HG03280 (cell line): ENCODE data around the gene MMP8.
"Not testable (repeated sequence)": the region's sequence is repeated elsewhere in the genome, so short reads cannot be mapped to it uniquely, and the experiment has no call there.

Source experiments
- ATAC-seq: cut with Tn5 transposase; IDR thresholded peaks from one replicate; pipeline ENCODE4 v1.9.1; 2021; ENCODE audit warnings: mild to moderate bottlenecking, moderate library complexity; ENCODE audit not compliant: unreplicated experiment

The MMP8 gene, protein sequence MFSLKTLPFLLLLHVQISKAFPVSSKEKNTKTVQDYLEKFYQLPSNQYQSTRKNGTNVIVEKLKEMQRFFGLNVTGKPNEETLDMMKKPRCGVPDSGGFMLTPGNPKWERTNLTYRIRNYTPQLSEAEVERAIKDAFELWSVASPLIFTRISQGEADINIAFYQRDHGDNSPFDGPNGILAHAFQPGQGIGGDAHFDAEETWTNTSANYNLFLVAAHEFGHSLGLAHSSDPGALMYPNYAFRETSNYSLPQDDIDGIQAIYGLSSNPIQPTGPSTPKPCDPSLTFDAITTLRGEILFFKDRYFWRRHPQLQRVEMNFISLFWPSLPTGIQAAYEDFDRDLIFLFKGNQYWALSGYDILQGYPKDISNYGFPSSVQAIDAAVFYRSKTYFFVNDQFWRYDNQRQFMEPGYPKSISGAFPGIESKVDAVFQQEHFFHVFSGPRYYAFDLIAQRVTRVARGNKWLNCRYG

DNA sequence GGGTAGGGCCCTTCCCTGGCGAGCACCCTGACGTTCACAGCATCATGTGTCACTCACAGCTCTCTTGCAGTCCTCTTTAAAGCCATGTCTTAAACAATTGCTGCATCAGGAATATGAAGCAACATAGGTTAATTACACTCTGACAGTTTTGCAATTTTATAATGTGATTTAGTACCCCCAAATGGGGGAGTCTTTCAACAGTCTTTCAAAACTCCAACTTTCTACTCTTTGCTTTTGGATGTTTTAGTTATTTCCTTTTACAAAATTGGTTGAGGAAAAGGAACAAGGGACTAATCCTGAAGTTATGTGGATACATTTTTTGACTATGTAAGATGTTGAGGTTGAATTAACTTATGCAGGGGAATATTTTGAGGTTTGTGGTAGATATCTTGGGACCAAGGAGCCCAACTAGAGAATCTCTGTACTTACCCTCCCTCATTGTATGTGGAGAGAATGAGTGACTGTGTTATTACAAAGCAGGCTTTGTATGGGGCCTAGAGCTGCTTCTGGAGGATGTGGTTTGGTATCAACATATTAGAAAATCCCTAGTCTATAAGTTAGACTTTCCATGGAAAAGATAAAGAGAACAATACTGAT lies at the start of gene MMP8:
MMP8 (minus strand) TSS at position 51 of the 597 bp plus-strand sequence. CDS start 99 bp downstream, outside the sequence.
- no peak for ATAC-seq

DNA sequence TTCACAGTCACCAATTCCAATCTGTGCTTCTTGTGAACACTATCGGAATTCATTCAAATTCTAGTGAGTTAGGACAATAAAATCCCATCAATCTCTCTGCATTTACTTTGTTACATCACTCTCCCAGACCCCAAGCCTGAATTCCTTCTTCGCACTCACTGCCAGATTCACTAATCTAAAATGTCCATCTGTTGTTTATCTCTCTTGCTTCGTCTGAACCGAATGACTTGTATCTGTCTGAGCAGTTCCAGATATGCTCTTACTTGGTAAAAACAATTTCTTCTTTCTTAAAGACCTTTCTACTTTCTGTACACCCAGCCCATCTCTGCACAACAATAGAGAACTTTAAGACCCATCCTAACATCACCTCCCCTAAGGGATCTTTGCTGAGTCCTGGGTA lies 48.6 kb upstream of the MMP8 start:
- ATAC-seq, result no peak

DNA sequence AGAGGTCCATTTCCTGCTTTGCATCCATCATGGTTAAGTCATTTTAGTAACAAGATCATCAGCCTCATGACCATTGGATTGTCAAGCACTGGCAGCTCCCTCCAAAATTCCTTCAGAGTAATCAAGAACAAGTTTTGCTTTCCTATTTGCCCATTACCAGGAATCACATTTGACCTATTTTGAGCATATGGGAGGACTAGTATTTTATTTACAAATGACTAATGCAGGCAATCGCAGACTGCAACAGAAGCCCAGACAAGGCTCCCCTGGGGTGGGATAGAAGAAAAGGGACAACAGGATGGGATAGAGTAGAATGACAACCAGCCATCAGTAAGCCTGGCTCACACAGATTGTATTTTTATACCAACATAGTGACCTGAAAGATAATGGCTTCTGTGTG lies 46.6 kb upstream of the MMP8 start:
- no peak for ATAC-seq

DNA sequence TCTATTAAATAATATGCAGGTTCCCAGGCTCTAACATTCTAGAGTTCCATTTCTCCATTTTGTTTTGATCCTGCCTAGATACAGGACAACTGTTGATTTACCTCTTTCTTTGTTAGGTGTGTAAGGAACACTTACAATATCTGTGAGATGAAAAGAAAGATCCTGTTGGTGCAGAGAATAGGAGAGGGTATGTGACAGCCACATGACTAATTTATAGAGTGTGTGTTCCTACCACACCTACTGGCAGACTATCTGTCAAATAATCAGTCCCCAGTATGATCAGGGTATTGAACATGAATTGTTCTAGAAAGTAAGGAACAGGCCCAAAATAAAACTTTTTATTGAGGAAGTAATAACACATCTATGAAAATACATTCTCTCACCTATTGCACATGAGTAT lies 45.4 kb upstream of the MMP8 start:
- ATAC-seq, result no peak

DNA sequence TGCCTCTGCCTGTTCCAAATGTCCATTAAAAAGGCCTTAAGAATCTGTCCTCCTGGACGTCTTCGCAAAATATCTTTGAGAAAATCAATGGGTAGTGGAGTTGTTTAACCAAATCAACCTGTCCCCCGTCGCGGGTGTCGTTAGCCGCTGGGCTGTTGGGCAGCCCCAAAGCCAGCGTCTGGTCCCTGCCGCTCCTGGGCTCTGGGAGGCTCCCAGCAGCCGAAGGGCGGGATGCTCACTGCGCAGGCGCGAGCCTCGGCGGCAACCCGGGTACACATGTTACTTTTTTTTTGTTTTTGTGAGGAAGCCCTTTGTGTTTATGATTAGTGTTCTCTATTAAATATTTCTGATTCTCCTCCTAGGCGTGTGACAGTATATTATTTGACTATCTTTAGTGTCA lies 43.0 kb upstream of the MMP8 start:
- no peak for ATAC-seq

DNA sequence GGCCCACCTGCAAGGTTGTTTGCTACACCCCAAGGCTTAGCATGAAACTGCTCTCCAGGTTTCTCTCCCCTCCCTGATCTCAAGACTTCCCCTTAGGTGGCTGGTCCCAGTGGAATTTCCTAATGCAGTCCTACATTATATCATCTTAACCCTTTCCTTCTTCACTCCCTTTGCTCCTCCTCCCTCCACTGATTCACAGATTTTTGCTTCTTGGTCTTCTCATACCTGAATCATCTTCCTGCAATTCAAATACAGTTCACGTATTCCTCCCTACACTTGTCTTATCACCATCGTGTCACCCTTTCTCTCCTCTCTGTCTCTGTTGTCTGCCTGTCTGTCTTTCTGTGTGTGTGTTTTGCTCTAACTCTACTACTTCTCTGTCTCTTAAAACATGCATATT lies 38.7 kb upstream of the MMP8 start:
- ATAC-seq, result no peak

DNA sequence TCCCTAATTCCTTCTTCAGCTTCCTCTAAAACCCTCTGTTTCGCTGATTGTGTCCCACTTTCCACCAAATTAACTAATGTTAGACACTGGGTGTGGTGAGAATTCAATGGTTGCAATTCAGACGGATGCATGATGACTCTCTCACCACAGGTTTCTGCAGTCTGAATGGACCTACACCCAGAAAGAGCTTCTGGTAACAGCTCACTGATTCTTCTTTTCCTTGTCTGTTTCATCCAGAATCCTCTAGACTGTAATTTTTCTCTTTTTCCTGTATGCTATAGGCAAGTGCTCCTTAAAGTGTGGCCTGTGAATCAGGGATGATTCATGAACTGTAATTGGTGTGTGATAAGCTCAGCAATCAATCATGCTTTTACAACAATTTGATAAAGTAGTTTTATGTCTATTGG lies 37.6 kb upstream of the MMP8 start:
- no peak for ATAC-seq

DNA sequence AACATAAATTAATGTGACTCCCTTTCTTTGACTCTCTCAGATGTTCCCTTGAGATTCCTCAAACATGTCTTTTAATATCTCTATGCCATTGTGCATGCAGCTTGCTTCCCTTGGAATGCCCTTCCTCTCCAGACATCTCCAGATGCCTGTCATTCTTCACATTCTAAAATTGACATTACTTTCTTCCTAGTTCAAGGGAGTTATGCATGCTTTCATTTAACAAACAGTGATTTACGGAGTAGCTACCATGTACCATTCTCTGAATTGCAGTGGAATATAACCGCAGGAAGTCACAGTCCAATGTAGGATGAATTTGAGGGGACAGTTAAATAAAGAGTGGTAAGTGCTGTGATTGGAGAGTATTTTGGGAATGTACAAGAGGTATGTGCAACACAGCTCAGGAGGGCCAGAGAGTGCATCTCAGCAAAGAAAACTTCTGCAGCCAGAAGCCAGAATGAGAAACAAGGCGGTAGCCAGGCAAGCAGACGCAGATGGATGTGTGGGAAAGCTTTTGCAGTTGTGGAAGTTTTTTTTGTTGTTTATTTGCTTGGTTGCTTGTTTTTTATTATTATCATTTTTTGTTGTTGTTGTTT lies 37.0 kb upstream of the MMP8 start:
- no peak for ATAC-seq

DNA sequence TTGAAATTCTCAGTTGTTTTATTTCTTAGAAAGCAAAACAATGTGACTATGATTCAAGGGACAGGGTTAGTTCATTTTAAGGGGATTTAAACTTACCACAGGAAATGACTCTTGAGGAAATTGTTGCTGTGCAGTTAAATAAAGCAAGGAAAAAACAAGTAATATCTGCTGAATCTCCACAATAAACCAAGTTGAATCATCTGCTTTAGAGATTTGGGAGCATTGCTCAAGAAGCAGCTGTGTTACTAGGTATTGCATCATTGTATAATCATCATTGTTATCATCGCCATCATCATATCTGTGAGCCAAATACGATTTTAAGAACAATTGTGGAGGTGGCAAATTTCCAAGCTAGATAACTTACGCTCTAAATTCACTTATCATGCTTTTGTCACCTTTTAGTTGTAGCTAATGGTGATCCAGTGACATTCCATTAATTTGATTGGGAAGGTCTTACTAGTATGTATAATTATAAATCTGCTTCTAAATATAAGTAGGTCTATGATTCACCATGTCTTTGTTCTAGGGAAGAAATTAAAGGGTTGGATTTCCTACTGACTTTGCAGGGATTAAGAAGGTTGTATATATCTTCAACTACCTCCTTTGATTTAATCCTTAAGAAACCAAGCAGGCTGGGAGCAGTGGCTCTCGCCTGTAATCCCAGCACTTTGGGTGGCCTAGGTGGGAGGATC lies 35.7 kb upstream of the MMP8 start:
- ATAC-seq, result no peak

DNA sequence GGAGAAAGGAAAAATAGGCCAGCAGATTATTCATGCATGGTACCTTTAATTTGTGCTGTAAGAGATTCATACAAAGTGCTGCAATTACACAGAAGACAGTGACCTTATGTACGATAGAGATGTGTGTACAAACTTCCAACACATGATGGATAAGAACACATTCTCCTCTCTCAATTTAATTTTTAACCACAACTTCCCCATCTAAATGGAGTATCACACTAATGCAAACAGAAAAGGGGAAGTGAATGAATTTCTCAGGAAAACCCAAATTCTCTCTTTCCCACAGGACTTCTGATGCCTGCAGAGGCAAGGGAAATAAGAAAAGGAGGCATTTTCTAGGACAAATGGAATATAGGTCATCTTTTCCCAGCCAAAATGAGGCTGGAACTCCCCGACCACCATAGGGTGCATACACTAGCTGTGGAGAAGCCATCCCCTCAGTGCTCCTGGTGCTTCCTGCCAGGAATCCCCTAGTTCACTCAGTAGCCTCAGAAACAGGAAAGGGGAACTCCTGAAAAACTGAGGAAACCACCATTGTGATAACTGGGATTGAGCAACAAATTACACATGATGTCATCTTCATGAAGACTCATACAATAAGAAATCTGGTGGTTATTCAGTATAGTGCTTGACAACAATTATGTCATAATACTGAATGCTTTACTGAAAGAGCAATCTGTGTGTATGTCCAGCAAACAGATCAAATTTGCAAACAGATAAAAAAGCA lies 33.2 kb upstream of the MMP8 start:
- no peak for ATAC-seq

DNA sequence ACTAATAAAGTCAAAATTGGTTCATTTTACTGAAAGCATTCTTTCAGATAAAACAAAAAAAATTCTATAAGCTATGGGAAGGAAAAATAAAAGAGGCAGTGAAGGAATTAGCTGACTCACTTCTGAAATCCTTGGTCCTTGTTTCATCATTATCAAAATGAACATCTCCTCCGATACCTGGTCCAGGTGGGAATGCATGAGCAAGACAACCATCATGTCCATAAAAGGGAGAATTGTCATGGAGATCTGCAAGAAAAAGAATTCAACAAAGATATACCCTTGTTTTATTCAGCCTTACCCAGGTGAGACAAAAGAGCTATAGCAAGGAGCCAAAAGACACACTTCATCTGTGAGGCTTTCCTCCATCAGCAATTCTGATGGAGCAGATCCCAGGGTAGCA lies 28.5 kb upstream of the MMP8 start:
- no peak for ATAC-seq

DNA sequence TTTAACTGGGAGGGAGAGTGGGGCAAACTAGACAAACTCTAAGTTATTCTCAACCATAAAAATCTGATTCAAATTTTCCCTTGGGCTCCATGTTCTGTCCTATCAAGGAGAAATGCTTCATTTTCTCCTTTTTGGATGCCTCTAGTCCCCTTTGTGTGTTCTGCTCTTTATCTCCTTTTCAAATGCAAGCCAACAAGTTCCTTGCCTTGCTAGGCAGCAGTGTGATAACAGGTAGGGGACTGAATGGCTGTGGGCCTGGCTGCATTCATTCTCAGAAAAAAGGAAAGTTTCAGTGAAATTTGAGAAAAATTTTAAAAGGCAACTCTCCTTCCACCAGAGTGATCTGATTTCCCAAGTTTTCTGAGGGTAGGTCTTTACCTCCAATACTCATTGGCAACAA lies 26.9 kb upstream of the MMP8 start:
- ATAC-seq, result no peak

DNA sequence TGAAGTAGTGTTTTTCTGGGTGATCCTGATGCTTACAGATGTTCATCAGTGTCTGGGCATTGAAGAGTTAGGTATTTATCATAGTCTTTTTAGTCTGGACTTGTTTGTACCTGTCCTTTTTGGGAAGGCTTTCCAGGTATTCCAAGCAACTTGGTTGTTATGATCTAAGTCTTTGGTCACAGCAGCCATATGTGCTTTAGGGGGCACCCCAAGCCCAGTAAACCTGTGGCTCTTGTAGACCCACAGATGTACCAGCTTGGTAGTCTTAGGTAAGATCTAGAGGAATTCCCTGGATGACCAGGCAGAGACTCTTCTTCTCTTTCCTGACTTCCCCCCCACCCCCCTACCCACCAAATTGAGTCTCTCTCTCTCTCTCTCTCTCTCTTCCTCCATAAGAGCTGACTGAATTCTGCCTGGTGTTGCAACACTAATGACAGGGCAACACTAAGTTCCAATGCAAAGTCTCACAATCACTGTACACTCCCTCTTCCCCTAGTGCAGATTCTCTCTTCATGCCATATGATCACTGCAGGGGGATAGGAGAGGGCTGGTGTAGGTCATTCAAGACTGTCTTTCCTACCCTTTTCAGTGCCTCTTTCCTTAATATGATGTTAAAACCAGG lies 24.5 kb upstream of the MMP8 start:
- no peak for ATAC-seq

DNA sequence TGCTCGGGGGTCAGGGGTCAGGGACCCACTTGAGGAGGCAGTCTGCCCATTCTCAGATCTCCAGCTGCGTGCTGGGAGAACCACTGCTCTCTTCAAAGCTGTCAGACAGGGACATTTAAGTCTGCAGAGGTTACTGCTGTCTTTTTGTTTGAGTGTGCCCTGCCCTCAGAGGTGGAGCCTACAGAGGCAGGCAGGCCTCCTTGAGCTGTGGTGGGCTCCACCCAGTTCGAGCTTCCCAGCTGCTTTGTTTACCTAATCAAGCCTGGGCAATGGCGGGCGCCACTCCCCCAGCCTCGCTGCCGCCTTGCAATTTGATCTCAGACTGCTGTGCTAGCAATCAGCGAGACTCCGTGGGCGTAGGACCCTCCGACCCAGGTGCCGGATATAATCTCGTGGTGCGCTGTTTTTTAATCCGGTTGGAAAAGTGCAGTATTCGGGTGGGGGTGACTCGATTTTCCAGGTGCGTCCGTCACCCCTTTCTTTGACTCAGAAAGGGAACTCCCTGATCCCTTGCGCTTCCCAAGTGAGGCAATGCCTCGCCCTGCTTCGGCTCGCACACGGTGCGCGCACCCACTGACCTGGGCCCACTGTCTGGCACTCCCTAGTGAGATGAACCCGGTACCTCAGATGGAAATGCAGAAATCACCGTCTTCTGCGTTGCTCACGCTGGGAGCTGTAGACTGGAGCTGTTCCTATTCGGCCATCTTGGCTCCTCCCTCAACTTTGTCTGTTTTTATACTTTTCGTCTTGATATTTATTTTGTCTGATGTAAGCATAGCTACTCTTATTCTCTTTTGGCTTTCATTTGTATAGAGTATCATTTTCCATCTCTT lies 22.2 kb upstream of the MMP8 start:
- ATAC-seq, result not testable (repeated sequence)

DNA sequence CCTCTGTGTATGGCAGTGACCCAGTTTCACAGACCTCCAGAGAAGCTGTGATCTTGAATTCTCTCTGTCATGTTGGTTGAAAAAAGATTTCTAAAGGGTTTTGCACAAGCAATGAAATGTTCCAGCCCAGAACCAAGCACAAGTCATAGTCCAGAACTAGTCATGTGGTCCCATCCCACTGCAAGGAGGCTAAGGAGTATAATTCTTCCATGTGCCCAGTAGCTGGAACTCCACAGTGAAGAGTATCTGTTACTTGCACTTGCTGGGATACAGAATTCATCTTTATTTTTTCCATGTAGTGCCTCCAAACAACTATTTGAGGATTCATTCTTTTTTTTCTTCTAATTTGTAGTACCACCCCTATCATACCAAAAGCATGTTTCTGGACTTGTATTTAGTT lies 9.9 kb upstream of the MMP8 start:
- ATAC-seq, result no peak

DNA sequence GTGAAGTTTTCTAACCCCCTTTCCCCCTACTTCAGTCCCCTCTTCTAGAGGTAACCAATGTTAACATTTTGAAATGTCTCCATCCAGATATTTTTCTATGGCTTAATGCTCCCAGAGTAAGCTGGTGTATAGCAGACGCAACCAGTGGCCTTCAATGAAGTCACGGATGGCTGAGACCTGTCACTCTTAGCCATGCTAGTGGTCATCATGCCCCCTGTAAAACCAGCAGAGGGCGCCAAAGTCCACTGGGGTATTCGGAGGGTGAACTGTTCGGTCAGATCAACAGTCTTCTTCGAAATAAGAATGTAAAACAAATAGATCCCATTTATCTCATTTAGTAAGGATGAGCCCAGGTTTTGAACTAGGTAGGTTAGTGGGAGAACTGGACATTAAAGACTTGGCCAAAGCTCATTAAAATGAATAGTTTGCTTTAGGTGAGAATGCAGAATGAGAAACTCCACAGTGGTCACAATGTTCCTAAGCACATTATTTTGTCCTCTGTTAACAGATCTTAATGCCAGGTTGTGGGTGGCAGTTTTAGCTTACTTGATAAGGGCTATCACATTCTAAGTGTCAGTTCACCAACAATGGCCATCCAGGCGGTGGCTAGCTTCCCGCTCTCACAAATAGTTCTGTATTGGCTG lies 8.6 kb upstream of the MMP8 start:
- ATAC-seq, result peak; percentile 75

DNA sequence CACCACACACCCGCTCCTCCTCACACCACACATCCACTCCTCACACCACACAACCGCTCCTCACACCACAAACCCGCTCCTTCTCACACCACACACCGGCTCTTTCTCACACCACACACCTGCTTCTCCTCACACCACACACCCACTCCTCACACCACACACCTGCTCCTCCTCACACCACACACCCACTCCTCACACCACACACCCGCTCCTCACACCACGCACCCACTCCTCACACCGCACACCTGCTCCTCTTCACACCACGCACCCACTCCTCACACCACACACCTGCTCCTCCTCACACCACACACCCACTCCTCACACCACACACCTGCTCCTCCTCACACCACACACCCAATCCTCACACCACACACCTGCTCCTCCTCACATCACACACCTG lies 6.2 kb upstream of the MMP8 start:
- ATAC-seq, result not testable (repeated sequence)

DNA sequence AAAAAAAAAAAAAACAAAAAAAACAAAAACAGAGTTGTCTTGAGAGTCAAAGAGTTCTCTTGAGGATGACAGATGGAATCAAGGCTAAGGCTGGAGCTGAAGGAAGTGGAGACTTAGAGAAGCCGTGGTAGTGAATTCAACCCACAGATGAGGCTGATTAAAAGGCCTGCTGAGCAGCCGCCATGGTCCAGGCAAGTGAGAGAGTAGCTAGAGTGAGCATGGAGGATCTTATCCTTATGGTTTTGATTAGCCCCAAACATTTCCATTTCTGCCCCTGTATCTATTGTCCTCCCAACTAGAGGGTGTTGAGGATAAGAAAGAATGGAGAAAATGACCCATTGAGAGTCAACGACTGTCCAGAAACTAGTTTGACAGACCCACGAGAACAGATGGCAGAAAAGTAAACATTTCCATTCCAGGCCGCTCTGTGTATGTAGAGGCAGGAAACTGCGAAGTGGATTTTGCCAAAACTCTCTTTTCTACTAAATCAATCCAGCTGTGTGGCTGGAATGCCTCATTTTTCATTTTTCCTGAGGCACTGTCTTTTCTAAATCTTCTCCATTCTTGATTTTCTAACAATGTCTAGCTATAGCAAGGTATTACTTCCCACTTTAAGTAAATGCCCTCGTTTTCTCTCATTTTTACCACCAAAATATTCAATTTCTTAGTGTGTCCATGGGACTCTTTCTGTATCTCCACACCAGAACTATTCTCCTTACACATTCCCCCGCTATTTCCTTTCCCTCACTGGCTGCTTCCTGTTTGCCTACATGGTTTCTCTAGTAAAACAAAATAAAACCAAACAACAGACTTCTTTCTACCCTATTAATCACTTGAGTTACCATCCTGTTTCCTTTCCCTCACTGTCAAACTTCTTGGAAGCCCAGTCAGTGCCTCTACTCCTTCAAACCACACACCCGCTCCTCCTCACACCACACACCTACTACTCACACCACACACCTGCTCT lies 5.4 kb upstream of the MMP8 start:
- no peak for ATAC-seq
